ENCODE measurements around the gene MACO1. TPM values are rescaled to one million over a fixed set of nuclear protein-coding genes. Genes with fewer than 3 reads are reported as not detected.
A peak's percentile ranks its signal among the peaks of the same experiment; 100 is the strongest.

MACO1 gene
- total and polyA plus RNA-seq, 2 of the 8 experiments (the other 6 are each of a cell fraction or from before 2014, with no cell fraction given): 3.5 to 15.1 TPM

GRCh38 chr1:25538191-25538767, 107.6 kb downstream of the MACO1 start:
- Histone ChIP-seq H2AK5ac (ENCODE audit: low read depth, low read length) (no peak overlapping the region), H4K91ac (replicated peaks; ENCODE audit: insufficient read length, low read length) (no peak overlapping the region), H2BK120ac (replicated peaks; ENCODE audit: low read depth, low read length) (no peak overlapping the region), H2BK12ac (ENCODE audit: low read depth, low read length) (no peak overlapping the region), H4K20me1 (replicated peaks in 1 of 2; ENCODE audit: control insufficient read depth in 1 of 2, insufficient read depth in 2 of 2, low read length in 2 of 2) (no peaks in the 10 kb centered on the region), H2AFZ (ENCODE audit: low read length) (no peak overlapping the region), H3K79me2 (ENCODE audit: control insufficient read depth in 1 of 2, insufficient read depth in 2 of 2, low read length in 2 of 2) (no peaks in the 10 kb centered on the region), H3K4me2 (ENCODE audit: insufficient read depth in 1 of 2, low read depth in 2 of 2, low read length in 2 of 2) (no peak overlapping the region), H4K8ac (ENCODE audit: extremely low read depth, insufficient read depth, low read length) (no peak overlapping the region), H2BK15ac (ENCODE audit: low read length) (no peak overlapping the region), H2BK5ac (ENCODE audit: low read depth, low read length) (no peak overlapping the region), H3K27ac (ENCODE audit: low read depth, low read length) (no peak overlapping the region), H3K4me3 (ENCODE audit: extremely low read depth in 1 of 4, insufficient read depth in 2 of 4, low read depth in 3 of 4, low read length in 4 of 4) (no peak overlapping the region), H4K5ac (ENCODE audit: insufficient read length, low read depth, low read length) (no peak overlapping the region), H3K23me2 (ENCODE audit: low read depth, low read length) (no peaks in the 10 kb centered on the region), H3K56ac (replicated peaks; ENCODE audit: insufficient read length, low read depth, low read length) (peak overlapping the region; percentile 1), H3K4ac (replicated peaks; ENCODE audit: insufficient read length, low read depth, low read length) (no peak overlapping the region), H3K27me3 (replicated peaks in 1 of 4; ENCODE audit: control insufficient read depth in 3 of 4, extremely low read depth in 1 of 4, insufficient read depth in 3 of 4, low read length in 3 of 4) (no peaks in the 10 kb centered on the region), H3K9ac (replicated peaks in 1 of 4; ENCODE audit: extremely low read depth in 1 of 4, low read depth in 3 of 4, low read length in 3 of 4) (no peak overlapping the region), H3K79me1 (ENCODE audit: low read depth, low read length) (no peaks in the 10 kb centered on the region; the same call in 1 of the 2 replicates), H3K4me1 (replicated peaks in 1 of 4; ENCODE audit: control insufficient read depth in 3 of 4, insufficient read depth in 4 of 4, low read length in 3 of 4) (peaks cover 0 to 9% (median 4%) of the 10 kb centered on the region in 4 experiments; a peak in 5 of 7 replicates), H3K23ac (ENCODE audit: insufficient read length) (no peak overlapping the region), H2BK20ac (ENCODE audit: low read length) (no peak overlapping the region), H3K18ac (ENCODE audit: extremely low read depth, low read length) (no peak overlapping the region), H3K36me3 (ENCODE audit: control insufficient read depth in 2 of 4, insufficient read depth in 4 of 4, low read length in 3 of 4) (no peaks in the 10 kb centered on the region), H3K14ac (ENCODE audit: insufficient read length) (no peak overlapping the region), H3K9me3 (ENCODE audit: insufficient read depth in 2 of 2, low read depth in 1 of 2, low read length in 1 of 2) (no peaks in the 10 kb centered on the region)
- FAIRE-seq (no peak), DNase-seq (ENCODE audit: low read depth in 1 of 2, low spot score in 2 of 2) (no peak)
- 87% methylated on average over 4 of the region's 4 CpGs; no CpG with 5 or more reads in 1 of the 2 experiments for WGBS, 2 experiments (ENCODE audit: extremely low coverage in 1 of 2, insufficient coverage in 1 of 2, insufficient read length in 1 of 2, insufficient replicate concordance in 2 of 2, low coverage in 1 of 2, low lambda C conversion rate in 2 of 2, missing lambda C conversion rate in 1 of 2)
- ChIA-PET POLR2A (ENCODE audit: partially characterized antibody) (interaction anchor here (0.7 to 1.7 kb wide), 5 partner anchors 9 to 306 kb away, joined by 3 to 6 read pairs (median 4); partner anchors contain the start of genes MTFR1L and SYF2), CTCF (ENCODE audit: partially characterized antibody) (interaction anchor here (0.8 to 5.9 kb wide), 11 partner anchors 10 to 272 kb away, joined by 3 to 28 read pairs (median 6); no protein-coding TSS in a partner anchor)
- no peak for TF ChIP-seq SRF (IDR thresholded peaks at IDR 0.05; ENCODE audit: low read depth, low read length)
